Activated T-cell treated with anti-CD3 and anti-CD28 coated beads, Interleukin-2, amount 50 U/mL, for 72 hours (primary cell): ENCODE data around the gene NUAK1. TPM values are rescaled to one million over a fixed set of nuclear protein-coding genes. Genes with fewer than 3 reads are reported as not detected.

Source experiments
- ATAC-seq, 2 donors: fragments of 150-1000 bp; cut with Tn5 transposase; replicated peaks in 1 of 2; 2 replicates each; pipeline ENCODE4 v1.10.0; 2021; ENCODE audit warnings: moderate library complexity in 2 of 2, mild to moderate bottlenecking in 1 of 2
- DNase-seq, 2 donors: peaks; one replicate each; pipeline ENCODE4 v3.0.0; 2021 to 2022; ENCODE audit warnings: mixed read lengths in 1 of 2
- H3K27ac Mint-ChIP-seq: one replicate; pipeline ENCODE4 v1.8.0; 2022; ENCODE audit warnings: mild to moderate bottlenecking, moderate library complexity, mixed read lengths
- H3K27me3 Mint-ChIP-seq: one replicate; pipeline ENCODE4 v1.8.0; 2022; ENCODE audit warnings: low read depth, mixed read lengths
- H3K36me3 Mint-ChIP-seq, 2 donors: one replicate each; pipeline ENCODE4 v1.8.0; 2022; ENCODE audit warnings: mixed read lengths in 2 of 2, mild to moderate bottlenecking in 1 of 2; ENCODE audit not compliant: insufficient read depth in 2 of 2
- H3K4me1 Mint-ChIP-seq: one replicate; pipeline ENCODE4 v1.8.0; 2022; ENCODE audit warnings: low read depth, mixed read lengths
- H3K4me3 Mint-ChIP-seq, 2 donors: one replicate each; pipeline ENCODE4 v1.8.0; 2022; ENCODE audit warnings: mild to moderate bottlenecking in 2 of 2, mixed read lengths in 2 of 2, moderate library complexity in 2 of 2
- H3K9me3 Mint-ChIP-seq, 2 donors: one replicate each; pipeline ENCODE4 v1.8.0; 2022; ENCODE audit warnings: mixed read lengths in 2 of 2
- total RNA-seq, 2 donors: library from RNA; stranded (reverse); gene quantifications; one replicate each; pipeline ENCODE4 v1.2.3, GENCODE V29; 2022

NUAK1 gene
- total RNA-seq, 2 donors from 2014 or later, result 0.14 TPM

DNA sequence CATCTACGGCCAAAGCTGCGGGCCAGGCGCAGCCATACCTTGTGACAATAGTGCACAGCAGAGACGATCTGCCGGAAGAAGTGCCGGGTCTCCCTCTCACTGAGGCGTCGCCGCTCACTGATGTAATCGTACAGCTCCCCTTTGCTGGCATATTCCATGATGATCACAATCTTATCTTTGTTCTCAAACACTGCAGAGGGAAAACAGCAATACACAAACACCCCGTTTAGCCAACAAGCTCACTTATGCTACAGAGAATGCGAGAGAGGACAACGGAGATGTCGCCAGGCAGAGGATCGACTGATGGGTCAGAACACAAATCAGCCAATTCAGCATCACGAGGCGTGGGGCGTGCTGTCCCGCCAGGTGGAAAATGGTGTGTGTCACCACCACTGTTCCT lies 52.1 kb downstream of the NUAK1 start:
- ATAC-seq (no peak), DNase-seq (no peak)
- Mint-ChIP-seq H3K4me3 (no peak overlapping the region), H3K4me1 (no peaks in the 10 kb centered on the region), H3K36me3 (no peaks in the 10 kb centered on the region), H3K9me3 (no peaks in the 10 kb centered on the region), H3K27ac (no peak overlapping the region), H3K27me3 (peaks cover 25% of the 10 kb centered on the region)

DNA sequence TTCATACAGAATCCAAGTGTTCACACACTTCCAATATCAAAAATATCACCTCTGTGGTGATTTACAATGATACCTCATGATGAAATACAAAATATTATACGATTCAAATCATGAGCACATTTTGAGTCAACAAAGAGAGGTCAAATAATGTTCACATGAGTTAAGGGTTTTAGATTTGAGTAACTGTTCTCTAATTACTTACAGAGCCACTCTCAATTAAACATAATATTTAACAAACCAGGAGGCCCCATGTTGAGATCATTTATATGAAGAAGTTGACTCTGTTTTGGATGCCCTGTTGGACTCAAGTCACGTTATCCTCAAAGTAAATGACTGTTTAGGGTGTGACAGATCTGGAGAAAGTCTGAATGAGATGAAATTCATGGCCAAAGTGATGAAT lies 53.5 kb downstream of the NUAK1 start:
- H3K4me3 Mint-ChIP-seq, result no peak overlapping the region
- no peaks in the 10 kb centered on the region for H3K4me1 Mint-ChIP-seq
- H3K9me3 Mint-ChIP-seq, result no peaks in the 10 kb centered on the region
- H3K27me3 Mint-ChIP-seq, result peaks cover 34% of the 10 kb centered on the region
- no peak overlapping the region for H3K27ac Mint-ChIP-seq
- H3K36me3 Mint-ChIP-seq, result no peaks in the 10 kb centered on the region
- no peak for DNase-seq
- peak in 1 of 2 donors; percentile 44 for ATAC-seq

DNA sequence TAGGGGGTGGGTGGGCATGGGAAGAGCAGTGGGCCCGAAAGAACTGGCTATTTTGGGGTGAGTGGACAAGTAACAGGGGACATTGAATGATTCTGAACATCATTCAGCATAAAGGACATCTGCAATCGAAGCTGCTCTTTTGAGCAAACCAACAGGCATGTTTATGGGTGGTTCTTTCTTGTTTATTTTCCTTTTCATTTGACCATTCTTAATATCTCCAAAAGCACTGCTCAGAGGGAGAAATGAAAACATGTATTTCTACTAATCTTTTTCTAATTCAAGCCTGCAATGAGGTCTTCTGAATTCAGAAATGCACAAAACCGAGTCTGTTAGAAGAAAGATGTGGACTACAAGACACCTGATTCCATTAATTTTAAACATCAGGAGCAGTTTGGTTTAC lies 54.0 kb downstream of the NUAK1 start:
- no peaks in the 10 kb centered on the region for H3K9me3 Mint-ChIP-seq
- no peak for ATAC-seq

DNA sequence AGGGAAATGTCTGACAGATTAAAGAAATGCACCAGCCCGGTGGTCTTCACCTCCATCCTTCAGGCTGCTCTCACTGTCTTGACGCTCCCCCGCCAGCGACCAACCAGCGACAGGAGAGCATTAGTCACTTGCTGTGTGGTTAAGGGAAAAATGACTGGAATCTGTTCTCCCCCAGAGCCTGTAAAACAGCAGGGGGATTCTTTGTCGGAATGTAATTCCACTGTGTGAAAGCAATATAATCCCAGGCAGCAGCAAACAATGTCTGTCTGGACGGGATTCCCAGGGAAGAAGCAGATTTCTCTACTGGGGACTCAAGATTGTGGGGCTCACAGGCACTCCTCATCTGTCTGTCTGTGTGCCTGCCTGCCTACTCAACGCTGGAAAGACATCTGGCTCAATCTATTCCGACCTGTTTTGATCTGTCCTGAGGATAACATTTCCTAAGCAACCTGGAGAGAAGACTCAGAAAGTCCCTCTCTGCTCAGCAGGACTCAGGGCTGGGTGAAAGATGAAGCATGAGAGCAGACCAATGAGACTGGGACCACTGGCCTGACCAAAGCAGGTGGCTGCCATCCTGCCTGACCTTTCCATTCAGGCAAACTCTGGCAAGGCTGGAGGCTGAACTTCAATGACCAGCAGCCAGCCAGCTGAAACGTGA lies 54.6 kb downstream of the NUAK1 start:
- Mint-ChIP-seq H3K36me3 (no peaks in the 10 kb centered on the region), H3K27ac (no peak overlapping the region), H3K4me3 (no peak overlapping the region), H3K9me3 (no peaks in the 10 kb centered on the region), H3K4me1 (no peaks in the 10 kb centered on the region), H3K27me3 (peaks cover 37% of the 10 kb centered on the region)
- DNase-seq (no peak), ATAC-seq (no peak)

More for the DNA sequence above, 54.0 kb downstream of the NUAK1 start:
- Mint-ChIP-seq H3K4me1 (no peaks in the 10 kb centered on the region), H3K4me3 (no peak overlapping the region), H3K27me3 (peaks cover 34% of the 10 kb centered on the region), H3K36me3 (no peaks in the 10 kb centered on the region), H3K27ac (no peak overlapping the region)
- DNase-seq, result no peak

DNA sequence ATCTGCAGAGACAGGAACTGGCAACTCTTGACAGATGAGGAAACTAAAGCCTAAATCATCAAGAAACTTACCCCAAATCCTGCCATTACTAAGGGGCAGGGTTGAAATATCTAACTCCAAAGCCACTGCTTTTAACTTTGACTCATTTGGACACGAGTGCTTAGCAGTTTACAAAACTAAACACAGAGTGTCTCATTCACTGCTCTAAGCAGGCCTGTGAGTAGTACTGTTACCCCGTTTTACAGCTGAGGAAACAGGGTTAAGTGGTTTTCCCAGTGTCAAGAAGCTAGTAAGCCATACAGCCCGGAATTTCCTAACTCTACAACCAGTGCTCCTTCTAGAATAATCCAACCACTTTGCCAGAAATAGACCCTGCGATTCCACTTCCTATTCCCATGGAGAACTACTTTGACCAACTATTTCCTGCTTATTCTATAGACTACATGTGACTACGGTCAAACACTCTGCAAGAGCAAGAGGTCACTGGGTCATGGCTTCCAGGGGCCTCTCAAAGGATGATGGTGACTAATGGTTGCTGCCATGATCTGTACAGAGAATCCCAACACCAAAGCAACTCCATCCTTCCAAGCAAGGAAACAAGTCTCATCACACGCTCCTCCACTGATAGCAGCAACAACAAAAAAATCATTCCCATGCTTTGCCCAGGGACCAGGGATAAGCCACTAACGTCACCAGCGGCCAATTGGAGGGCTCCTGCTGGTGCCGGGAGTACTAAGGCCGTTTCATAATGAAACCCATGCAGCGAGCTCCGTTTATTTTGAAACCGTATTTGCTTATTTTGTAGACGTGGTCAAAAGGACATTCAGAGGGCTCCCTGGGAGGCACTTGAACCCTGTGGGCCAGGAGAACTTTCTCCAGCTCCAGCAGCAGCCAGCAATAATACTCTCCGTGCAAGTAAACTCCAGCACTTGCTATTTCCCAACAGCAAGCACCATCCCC lies 56.3 kb downstream of the NUAK1 start:
- DNase-seq (no peak), ATAC-seq (no peak)
- H3K4me3 Mint-ChIP-seq, result no peak overlapping the region
- peaks cover 42% of the 10 kb centered on the region for H3K27me3 Mint-ChIP-seq
- no peaks in the 10 kb centered on the region for H3K9me3 Mint-ChIP-seq
- no peak overlapping the region for H3K27ac Mint-ChIP-seq
- H3K36me3 Mint-ChIP-seq, result no peaks in the 10 kb centered on the region
- no peaks in the 10 kb centered on the region for H3K4me1 Mint-ChIP-seq

DNA sequence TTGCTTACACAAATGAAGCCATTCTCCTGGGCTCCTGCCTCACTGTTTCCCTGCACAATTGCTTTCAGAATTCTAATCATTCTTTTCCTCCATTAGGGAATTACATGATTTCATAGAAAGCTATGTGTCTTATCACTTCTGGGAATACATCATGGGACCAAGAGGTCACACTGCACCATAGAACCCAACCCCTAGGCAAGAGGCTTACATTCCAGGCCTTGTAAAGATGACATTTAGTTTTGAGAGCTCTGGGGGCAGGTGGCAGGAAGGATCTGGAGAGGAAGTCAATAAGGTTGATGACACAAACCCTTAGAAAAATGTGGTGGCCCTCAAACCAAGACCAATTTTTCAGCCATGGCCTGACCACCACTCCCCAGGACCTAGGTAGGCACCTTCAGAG lies 57.1 kb downstream of the NUAK1 start:
- Mint-ChIP-seq H3K9me3 (no peaks in the 10 kb centered on the region), H3K27ac (no peak overlapping the region), H3K27me3 (peaks cover 45% of the 10 kb centered on the region), H3K4me1 (no peaks in the 10 kb centered on the region), H3K36me3 (no peaks in the 10 kb centered on the region), H3K4me3 (no peak overlapping the region)
- ATAC-seq (no peak), DNase-seq (no peak)

DNA sequence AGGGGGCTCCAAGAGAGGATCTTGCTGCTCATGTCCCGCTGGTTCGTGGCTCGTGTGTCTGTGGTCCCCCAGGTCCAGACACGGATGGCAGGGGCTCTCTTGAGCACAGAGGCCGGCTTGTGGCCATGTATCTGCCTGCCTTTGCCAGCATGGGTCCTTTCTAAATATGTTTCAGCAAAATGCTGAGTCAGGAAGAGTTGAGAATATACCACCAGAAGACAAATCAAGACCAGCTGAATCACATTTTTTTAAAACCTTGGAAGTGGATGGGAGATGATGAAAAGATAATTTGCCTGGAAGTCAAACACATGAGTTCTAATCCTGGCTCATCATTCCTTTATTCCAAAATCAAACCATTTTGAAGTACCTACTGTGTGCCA lies 58.0 kb downstream of the NUAK1 start:
- DNase-seq (no peak), ATAC-seq (no peak)
- Mint-ChIP-seq H3K36me3 (no peaks in the 10 kb centered on the region), H3K27me3 (peaks cover 49% of the 10 kb centered on the region), H3K4me3 (no peak overlapping the region), H3K4me1 (no peaks in the 10 kb centered on the region), H3K27ac (no peak overlapping the region), H3K9me3 (no peaks in the 10 kb centered on the region)

DNA sequence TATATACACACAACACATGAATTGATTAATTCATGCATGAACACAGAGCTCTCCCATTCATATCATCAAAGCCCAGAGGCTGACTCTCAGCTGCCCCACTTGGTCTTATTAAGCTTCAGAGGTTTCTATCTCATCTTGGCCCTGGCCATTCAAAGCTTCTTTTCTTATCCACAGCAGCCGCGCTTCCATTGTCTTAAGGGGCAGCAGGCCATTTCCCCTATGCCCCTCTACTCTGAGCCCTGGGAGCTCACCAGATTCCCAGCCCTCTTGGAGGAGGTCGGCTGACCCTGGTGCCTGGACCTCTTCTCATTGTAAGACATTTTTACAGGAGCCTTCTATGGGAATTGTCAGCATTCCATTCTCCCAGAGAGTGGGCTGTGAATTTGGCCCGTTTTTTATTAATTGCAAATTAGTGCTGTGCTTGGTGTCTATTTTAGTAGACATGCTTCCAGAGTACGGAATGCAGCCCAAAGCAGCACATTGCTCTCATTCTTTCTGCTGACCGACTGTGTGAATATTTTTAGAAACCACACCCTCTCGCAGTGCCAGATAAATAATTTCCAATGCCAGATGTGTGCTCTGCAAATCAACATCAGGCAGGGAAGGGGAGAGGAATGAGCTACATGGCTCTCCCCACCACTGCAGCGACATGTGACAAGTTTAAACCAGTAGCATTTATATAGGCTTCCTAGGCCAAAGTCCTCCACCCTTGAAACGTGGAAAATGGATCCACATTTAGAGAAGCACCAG lies 58.5 kb downstream of the NUAK1 start:
- DNase-seq (no peak), ATAC-seq (no peak)
- Mint-ChIP-seq H3K4me1 (no peaks in the 10 kb centered on the region), H3K27me3 (peaks cover 49% of the 10 kb centered on the region), H3K27ac (no peak overlapping the region), H3K4me3 (no peak overlapping the region), H3K9me3 (no peaks in the 10 kb centered on the region), H3K36me3 (no peaks in the 10 kb centered on the region)

DNA sequence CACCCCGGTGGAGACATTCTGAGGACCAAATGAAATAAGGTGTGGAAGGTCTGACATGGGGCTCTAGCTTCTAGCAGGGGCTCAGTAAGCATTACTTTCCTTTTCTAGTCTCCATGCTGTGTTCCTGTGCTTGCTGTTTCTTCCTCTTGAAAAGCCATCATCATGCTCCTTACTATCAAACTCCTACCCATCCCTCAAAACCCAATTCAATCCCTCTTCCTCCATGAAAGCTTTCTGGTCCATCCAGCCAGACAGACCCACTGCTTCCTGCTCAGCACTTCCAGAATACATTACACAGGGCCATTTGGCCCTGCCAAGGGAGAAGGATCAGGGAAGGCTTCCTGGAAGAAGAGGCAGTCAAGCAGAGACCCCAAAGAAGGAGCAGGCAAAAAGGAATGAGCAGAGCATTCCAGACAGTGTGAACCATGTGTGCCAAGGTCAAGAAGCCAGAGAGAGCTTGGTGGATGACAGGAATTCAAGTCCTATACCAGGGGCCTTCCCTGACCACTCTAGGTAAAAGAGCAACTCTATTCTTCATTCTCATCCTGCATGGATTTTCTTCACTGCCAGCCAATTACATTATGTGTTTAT lies 59.5 kb downstream of the NUAK1 start:
- Mint-ChIP-seq H3K27me3 (peaks cover 49% of the 10 kb centered on the region), H3K4me1 (no peaks in the 10 kb centered on the region), H3K36me3 (no peaks in the 10 kb centered on the region), H3K9me3 (no peaks in the 10 kb centered on the region), H3K4me3 (no peak overlapping the region), H3K27ac (no peak overlapping the region)
- ATAC-seq, result no peak
- DNase-seq, result no peak

DNA sequence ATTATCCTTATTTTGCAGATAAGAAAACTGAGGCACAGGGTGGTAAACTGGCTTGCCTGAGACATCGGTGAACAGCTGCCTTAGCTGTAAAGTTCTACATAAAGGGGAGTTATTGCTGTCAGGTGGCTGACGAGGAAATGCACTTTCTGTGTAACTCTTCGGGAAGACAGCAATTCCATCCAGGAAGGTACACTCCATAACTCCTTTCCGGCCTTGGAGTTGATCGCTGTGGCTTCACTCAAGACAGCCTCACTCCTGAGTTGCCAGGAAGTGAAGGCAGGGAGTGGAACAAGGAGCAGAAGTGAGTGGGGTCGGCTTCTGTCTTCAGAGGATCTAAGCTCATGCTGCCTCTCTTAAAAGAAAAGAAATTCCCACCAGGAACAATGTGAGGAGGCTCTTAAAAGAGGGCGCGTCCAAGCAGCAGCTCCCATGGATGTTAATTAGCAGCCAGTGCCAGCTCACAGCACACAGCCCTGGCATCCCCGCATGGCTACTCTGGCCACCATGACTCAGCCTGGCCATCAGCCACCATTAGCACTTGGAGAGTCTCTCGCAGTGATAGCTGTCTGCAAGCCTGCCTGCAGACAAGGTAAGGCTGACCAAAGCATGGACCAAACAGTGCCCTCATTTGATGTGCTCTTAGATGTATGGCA lies 60.3 kb downstream of the NUAK1 start:
- DNase-seq (no peak), ATAC-seq (no peak)
- no peaks in the 10 kb centered on the region for H3K9me3 Mint-ChIP-seq
- H3K4me1 Mint-ChIP-seq, result no peaks in the 10 kb centered on the region
- H3K36me3 Mint-ChIP-seq, result no peaks in the 10 kb centered on the region
- no peak overlapping the region for H3K27ac Mint-ChIP-seq
- no peak overlapping the region for H3K4me3 Mint-ChIP-seq
- H3K27me3 Mint-ChIP-seq, result peaks cover 45% of the 10 kb centered on the region

DNA sequence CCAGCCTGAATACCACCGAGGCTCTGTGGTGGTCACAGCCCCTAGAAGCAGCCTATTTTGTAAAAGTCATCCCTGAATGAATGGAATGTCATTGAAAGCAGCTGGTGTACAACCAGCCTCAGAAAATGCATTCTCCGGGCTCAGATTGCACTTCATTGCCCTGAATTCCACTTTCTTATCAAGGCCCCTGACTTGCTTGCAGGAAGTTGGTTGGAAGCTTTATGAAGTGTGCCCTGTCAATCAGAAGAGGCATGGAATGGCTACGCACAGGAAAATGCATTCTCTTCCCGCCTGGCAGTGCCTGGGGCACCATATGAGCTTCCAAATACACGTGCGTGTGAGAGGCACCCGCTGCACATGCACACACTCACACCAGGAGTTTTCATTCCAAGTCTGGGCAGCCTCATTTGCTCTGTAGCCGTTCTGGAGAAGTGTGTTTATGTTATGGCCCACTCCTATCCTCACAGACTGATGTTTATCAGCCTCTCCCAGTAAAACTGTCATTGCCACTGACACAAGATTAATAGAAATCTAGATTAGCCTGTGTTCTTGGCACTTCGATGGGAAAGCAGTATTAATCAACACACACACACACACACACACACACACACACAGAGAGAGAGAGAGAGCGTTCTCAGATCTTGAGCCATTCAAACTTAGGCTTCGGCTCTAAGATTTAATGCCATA lies 63.9 kb downstream of the NUAK1 start:
- Mint-ChIP-seq H3K27ac (no peak overlapping the region), H3K4me3 (no peak overlapping the region), H3K36me3 (no peaks in the 10 kb centered on the region), H3K27me3 (peaks cover 21% of the 10 kb centered on the region), H3K4me1 (no peaks in the 10 kb centered on the region), H3K9me3 (no peaks in the 10 kb centered on the region)
- no peak for DNase-seq
- no peak for ATAC-seq

DNA sequence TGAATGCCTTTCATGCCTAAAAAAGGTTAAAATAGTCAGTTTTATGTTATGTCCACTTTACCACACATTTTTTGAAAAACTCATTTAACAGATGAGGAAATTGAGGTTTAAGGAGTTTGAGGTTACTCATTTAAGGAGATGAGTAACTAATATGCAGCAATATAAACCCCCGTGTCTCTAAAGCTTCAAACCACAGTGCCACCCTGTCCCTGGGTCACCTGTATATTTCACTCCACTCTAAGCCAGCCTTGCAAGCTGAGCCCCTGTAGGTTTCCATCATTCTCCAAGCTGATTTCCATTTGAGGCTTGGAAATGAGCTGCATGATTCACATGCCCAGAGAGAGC lies 64.4 kb downstream of the NUAK1 start:
- no peaks in the 10 kb centered on the region for H3K36me3 Mint-ChIP-seq
- ATAC-seq (no peak), DNase-seq (no peak)
- H3K27ac Mint-ChIP-seq, result no peak overlapping the region
- peaks cover 20% of the 10 kb centered on the region for H3K27me3 Mint-ChIP-seq
- H3K4me3 Mint-ChIP-seq, result no peak overlapping the region
- H3K9me3 Mint-ChIP-seq, result no peaks in the 10 kb centered on the region
- H3K4me1 Mint-ChIP-seq, result no peaks in the 10 kb centered on the region
